Measurements from ENCODE around the gene LGALSL.

Gene LGALSL

GRCh38 chr2:64470766-64471295, 16.9 kb downstream of the LGALSL start:
- no peak for DNase-seq (ENCODE audit: low read depth in 2 of 2)

DNA sequence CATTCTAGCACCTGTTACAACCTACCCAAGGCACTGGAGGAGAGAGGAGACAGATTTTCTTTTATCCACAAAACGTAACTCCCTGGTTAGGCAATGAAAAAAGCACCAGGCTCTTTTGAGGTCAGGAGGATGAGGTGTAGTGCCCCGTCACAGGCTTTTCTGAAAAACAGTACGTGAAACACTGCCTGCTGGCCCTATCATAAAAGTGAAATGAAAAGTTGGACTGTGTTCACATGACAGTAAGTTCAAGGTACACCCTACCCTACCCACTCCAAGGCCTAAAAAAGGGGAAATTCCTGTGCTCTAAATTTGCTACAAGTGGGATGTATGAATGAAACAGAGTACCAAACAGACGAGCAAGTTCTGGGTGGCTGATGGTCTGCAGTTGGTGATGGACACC, 17.6 kb downstream of the LGALSL start:
- DNase-seq (ENCODE audit: low read depth in 2 of 2), result no peak

DNA sequence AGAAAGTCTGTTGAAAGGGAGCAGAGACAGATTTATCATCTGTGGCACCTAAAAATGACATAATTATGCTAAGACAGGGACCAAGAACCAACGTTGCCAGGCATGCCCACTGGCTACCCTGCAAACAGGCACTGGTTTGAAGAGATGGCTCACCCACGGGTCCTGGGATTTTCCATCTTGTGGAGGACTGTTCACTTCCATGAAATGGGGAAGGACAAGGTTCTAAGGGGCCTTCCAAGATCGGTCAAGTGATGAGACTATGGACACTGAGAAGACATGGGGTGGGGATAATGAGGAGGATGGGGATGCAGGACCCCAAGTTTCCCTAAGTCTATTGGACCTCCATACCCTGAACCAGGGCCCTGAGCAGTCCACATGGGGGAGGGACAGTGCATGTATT, 18.9 kb downstream of the LGALSL start:
- DNase-seq (ENCODE audit: low read depth in 2 of 2), result no peak

GRCh38 chr2:64474121-64474571, 20.2 kb downstream of the LGALSL start:
- no peak for DNase-seq (ENCODE audit: low read depth in 2 of 2)

- no peak for DNase-seq (ENCODE audit: low read depth in 2 of 2)
Measured at GRCh38 chr2:64474636-64475035, 20.7 kb downstream of the LGALSL start.

DNA sequence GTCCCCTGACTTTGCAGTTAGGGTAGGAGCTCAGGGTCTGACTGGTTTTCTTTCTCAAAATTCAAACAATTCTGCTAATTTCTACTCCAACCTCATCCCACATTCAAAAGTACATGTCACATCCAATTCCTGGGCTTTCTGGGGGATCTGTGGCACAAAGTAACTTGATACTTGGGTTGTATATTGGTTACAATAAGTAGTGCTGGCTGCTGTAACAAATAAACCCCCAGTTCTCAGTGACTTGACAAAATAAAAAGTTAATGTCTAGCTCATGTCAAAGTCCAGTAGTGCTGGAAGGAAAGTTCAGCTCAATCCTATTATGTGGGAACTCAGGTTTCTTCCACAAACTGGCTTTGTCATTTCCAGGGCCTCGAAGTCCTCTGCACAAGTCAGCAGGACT, 23.1 kb downstream of the LGALSL start:
- no peak for DNase-seq (ENCODE audit: low read depth in 2 of 2)

DNA sequence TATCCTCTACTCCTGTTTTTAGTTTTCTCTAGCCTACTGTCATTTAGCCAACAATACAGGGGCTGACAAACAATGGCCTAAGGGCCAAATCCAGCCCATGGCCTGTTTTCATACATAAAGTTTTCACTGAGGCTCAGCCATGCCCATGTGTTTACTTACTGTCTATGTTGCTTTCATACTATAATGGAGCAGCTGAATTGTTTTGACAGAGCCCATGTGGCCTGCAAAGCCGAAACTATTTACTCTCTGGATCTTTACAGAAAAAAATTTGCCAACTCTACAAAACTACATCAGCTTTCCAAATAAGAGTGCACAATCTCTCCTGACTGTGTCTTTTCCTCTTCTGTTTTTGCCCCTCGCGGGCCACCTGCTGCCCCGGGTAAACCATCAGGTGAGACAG, 24.0 kb downstream of the LGALSL start:
- no peak for DNase-seq (ENCODE audit: low read depth in 2 of 2)

GRCh38 chr2:64478502-64479230, 24.7 kb downstream of the LGALSL start:
- DNase-seq (ENCODE audit: low read depth in 2 of 2), result no peak

DNA sequence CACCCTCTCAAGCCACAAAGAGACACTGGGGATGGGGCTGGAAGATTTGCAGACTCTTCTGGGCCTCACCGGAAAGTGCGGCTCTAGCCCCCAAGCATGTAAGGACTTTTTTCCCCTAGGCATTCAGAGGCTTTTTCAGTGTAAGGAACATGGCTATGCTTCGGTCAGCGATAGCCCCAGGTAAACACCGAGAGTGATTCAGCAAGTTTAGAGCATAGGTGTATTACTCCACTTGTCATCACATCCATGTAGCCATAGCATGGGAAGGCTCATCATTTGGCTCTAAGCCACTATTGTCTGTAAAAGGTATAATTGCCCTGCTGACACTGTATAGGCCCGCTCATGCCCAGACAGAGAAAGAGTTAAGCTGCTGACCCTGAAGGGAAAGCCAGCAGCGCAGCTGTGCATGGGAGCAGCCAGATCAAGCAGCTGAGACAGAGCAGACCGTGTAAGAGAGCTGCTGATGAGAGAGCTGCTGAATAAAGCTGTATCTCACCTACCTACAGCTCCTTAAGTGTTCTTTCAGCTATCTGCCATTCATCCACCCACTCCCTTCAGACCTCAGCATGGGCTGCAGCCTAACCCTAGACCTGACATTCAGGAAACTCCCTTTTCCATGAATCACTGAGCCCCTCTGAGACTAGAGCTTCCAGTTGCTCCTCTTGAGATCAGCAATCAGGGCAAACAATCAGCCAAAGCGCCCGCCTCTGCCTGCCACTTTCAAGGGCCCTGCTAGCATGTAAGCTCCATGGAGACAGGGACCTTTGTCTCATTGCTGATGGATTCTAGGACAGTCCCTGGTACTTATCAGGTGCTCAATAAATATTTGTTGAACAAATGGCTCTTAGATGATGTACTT, 25.5 kb downstream of the LGALSL start:
- DNase-seq (ENCODE audit: low read depth in 2 of 2), result no peak

DNA sequence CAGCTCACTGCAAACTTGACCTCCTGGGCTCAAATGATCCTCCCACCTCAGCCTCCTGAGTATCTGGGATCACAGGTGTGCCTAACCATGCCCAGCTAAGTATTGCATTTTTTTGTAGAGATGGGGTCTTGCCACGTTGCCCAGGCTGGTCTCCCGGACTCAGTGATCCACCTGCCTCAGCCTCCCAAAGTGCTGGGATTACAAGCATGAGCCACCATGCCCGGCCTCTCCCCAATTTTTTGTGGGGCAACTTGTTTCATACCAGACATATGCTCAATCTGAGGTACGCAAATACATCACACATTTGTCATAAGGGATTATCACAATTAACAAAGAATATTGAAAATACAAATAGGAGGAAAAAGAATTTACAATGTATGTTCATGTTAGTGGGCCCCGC, 27.7 kb downstream of the LGALSL start:
- DNase-seq (ENCODE audit: low read depth in 2 of 2), result no peak

DNA sequence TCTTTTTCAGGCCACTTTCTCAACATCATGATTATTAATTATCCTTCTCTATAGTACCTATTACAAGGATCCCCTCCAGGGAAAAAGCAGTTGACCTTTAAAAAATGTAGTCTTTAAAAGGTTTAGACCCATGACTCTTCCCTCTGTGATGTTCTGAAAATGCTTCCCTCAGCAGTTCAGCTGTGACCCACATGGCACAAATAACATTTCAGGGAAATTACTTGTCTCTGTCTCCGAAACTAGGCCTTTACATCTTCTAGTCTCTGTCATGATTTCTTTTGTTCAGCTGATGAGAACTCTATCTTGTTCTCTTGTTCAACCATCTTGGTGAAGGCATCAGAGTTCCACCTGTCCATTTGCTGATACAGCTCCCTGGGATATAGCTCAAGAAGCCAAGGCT, 28.3 kb downstream of the LGALSL start:
- DNase-seq (ENCODE audit: low read depth in 2 of 2), result no peak

DNA sequence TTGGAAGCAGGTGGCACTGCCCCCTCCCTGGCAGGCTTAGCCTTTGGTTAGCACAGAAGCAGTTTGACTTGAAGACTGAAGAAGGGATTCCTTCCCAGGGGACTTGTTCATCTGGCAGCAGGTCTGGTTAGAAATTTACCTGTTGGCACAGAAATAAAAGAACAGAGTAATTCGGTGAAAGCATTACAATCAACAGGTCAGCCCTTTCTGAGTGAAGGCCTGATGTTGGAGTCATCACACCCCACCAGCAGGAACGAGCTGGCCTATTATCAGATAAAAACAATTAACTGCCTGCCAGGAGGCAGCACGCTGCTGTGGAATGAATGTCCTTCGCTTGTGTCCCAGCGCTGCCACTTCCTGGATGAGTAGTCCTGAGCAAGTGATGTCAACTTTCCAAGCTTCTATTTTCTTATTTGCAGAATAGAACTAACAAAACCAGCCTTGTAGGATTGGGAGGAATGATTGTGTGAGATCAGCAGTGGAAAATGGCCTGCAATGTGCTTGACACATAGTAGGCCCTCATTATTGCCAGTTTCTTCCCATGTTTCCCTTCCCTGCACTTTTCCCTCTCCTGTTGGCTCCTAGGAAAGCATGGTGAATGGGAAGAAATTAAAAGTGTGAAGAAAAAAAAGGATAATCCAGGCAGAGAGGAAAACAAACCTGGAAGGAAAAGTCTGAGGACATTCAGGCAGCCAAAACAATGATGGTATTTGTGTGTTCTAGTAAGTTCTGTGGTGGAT, 29.0 kb downstream of the LGALSL start:
- no peak for DNase-seq (ENCODE audit: low read depth in 2 of 2)

GRCh38 chr2:64485331-64485730, 31.4 kb downstream of the LGALSL start:
- DNase-seq (ENCODE audit: low read depth in 2 of 2), result no peak

DNA sequence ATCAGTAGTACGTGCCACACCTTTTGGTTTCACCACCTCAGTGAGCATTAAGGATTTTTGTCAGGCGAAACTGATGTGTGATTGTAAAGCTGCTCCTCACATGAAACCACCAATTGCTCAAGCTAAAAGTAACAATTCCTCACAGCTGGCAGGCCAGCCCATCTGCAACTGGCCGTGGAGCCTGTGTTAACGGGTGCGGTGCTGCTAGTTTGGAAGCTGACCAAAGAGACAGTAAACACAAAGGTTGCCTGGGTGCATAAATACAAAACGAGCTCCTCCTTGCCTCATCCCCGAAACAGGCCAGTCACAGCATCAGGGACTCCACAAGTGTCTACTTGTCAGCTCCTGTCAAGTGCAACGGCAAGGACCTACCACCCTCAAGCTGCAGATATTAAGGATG, 32.0 kb downstream of the LGALSL start:
- DNase-seq (ENCODE audit: low read depth in 2 of 2), result no peak

DNA sequence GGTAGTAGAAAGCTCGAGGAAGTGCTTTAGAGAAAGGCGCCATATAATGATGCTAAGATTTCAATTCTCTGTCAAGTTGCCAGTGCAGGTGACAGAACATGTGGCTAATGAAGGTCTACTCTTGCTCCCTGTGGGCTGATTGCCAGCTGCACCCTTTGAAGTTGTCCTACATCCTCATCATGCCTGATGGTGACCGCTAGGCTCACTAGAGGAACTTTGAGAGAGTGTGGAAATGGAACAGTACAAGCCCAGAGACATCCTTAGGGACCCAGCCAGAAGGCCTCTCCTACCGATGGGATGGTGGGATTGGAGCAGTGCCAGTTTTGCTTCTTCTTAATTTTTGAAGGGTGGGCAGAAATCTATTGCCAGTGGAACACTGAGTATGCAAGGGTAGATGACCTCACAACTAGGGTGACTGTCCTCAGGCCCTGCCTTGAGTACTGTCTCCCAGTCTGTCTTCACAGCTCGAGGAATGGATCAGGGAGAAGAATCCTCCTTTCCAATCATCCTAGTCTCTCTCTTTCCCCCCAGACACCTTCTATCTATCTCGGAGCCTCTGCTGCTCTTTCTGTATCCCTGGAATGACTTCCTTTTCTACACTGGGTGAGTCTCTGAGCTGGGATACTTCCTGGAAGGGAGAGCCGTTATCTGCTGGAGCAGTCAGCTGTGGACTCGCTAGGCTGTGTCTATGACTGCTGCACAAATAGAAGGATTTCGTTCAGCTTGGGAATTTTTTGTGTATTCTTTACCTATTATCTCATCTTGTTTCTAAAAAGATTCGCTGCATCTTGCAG, 33.5 kb downstream of the LGALSL start:
- no peak for DNase-seq (ENCODE audit: low read depth in 2 of 2)

- DNase-seq (ENCODE audit: low read depth in 2 of 2), result peak; percentile 54 to 79
Measured at GRCh38 chr2:64488050-64488974, 34.4 kb downstream of the LGALSL start.

DNA sequence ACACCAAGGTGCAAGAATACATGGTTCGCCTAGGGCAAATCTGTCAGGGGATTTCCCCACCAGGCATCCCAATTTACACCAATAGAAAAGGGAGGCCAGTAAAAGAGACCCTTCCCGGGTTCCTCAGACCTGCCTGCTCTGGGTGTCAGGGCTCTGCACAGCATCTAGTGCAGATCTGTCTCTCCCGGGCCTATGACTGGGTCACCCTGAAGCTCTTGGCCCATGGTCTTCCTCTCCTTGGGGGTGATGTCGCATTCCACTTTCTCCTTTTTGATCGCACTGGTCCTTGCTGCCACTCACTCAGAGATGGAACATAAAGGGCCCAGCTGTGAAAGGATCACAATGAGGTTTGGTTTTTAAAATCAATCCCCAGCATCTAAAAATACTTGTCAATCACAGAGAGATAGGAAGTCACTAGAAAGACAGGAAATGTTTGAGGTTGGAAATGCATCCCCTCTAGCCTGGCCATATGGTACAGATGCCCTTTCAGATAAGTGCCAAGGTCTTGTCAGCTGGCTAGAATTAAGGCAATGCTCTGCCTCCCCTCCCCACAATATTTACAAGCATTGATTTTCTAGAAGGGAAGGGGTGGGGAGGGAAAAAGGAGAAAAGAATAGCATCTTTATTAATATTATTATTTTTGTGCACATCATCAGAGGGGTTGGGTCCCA, 35.3 kb downstream of the LGALSL start:
- DNase-seq (ENCODE audit: low read depth in 2 of 2), result no peak

GRCh38 chr2:64491426-64491825, 37.5 kb downstream of the LGALSL start:
- DNase-seq (ENCODE audit: low read depth in 2 of 2), result no peak

DNA sequence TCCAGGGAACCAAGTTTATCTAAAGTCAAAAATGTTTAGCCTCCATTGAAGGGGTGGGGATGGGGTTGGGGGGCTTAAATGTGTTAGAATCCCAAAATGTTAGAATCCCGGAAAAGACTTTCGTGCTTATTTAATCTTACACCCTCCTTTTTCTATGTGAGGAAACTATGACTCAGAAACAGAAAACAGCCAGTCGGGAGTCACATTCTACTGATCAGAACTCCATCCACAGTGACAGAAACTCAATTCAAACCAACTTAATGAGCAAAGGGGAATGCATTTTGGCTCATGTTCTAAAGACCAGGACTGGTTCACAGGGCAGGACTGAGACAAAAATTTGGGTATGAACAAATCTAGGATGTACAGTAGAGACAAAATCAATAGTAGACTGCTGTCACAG, 38.3 kb downstream of the LGALSL start:
- DNase-seq (ENCODE audit: low read depth in 2 of 2), result no peak

GRCh38 chr2:64492821-64493220, 38.9 kb downstream of the LGALSL start:
- DNase-seq (ENCODE audit: low read depth in 2 of 2), result no peak

All from stimulated activated CD4-positive, alpha-beta T cell treated with anti-CD3 and anti-CD28 coated beads, Interleukin-12 subunit alpha, Interleukin-12 subunit beta, amount 100 ng/mL, for 24 hours (primary cell).